Lower lobe of right lung (tissue), 2 donors: ENCODE measurements around the gene HIF1A. TPM values are rescaled to one million over a fixed set of nuclear protein-coding genes. Genes with fewer than 3 reads are reported as not detected.

Source experiments
- ATAC-seq, 2 donors: fragments of 200-7000 bp; cut with Tn5 transposase; one replicate each; pipeline ENCODE4 v1.9.1; 2020 to 2022; ENCODE audit warnings: mild to moderate bottlenecking in 2 of 2, moderate library complexity in 2 of 2
- DNase-seq: peaks from one replicate; pipeline ENCODE4 v3.0.0-alpha.2; 2020
- H3K27ac ChIP-seq: fragments of 200-600 bp; one replicate; pipeline ENCODE4 v1.8.0; 2022
- H3K27me3 ChIP-seq: fragments of 200-600 bp; one replicate; pipeline ENCODE4 v1.8.0; 2022; ENCODE audit warnings: low read depth
- H3K36me3 ChIP-seq: fragments of 200-600 bp; one replicate; pipeline ENCODE4 v1.8.0; 2022; ENCODE audit warnings: mild to moderate bottlenecking
- H3K4me1 ChIP-seq: fragments of 200-600 bp; one replicate; pipeline ENCODE4 v1.8.0; 2022
- H3K4me3 ChIP-seq: fragments of 200-600 bp; one replicate; pipeline ENCODE4 v1.8.0; 2022; ENCODE audit warnings: mild to moderate bottlenecking
- H3K9me3 ChIP-seq: fragments of 200-600 bp; one replicate; pipeline ENCODE4 v1.8.0; 2022
- intact Hi-C: fragments of 100-400 bp; cut with DNase I; formaldehyde crosslinking; loops from one replicate; pipeline ENCODE4 v1.11.0; 2022
- total RNA-seq: library from RNA; stranded (reverse); fragmentation: NEBNext Ultra II Directional; extraction: Animal tissue kit (Norgen Biotek cat#: 25700); gene quantifications from one replicate; pipeline ENCODE4 v1.2.1, GENCODE V29; 2021
- TF ChIP-seq, protein P1 (sequence below): fragments of 200-600 bp; IDR thresholded peaks from one replicate; pipeline ENCODE4 v1.8.0; 2022; ENCODE audit warnings: antibody characterized with exemption, mild to moderate bottlenecking
- donor health status: DM: no; HTN: yes; CAD: no; lungs with severe emphysema.

The HIF1A gene
- total RNA-seq, 1 donor from 2014 or later, result 68.6 TPM

DNA sequence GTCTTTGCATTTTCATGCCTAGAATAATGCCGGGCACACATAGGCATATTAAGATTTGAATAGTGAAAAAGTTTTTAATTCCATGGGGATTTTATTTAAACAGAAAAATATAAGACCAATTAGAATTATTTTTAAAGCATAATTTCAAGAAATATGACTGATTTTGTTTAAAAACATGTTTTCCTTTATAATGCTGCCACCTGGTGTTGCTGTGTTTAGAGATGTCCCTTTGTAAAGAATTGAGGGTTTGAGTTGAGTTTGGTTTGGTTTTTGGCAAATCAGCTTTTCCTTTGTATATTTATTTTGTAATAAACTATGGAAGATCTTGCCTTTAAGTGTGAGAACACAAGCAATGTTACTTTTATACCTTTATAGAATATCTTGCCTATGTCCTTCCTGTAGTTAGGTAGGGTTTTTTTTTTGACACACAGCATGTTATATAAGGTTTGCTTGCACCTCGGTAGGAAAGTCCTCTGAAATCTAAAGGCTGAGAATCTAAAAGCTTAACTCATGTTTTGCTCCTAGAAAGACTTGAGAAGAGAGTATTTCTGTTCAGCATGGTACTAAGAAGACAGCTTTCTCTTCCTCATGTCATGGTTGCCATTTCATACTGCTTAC, 35.6 kb downstream of the HIF1A start:
- H3K4me3 ChIP-seq, result no peak overlapping the region
- H3K9me3 ChIP-seq, result no peaks in the 10 kb centered on the region
- H3K36me3 ChIP-seq, result peaks cover 89% of the 10 kb centered on the region
- H3K27ac ChIP-seq, result no peak overlapping the region
- intact Hi-C loops, result loop anchor here (10.0 kb wide), 1 partner anchor 266 kb away; no protein-coding TSS in a partner anchor
- TF ChIP-seq, protein P1, sequence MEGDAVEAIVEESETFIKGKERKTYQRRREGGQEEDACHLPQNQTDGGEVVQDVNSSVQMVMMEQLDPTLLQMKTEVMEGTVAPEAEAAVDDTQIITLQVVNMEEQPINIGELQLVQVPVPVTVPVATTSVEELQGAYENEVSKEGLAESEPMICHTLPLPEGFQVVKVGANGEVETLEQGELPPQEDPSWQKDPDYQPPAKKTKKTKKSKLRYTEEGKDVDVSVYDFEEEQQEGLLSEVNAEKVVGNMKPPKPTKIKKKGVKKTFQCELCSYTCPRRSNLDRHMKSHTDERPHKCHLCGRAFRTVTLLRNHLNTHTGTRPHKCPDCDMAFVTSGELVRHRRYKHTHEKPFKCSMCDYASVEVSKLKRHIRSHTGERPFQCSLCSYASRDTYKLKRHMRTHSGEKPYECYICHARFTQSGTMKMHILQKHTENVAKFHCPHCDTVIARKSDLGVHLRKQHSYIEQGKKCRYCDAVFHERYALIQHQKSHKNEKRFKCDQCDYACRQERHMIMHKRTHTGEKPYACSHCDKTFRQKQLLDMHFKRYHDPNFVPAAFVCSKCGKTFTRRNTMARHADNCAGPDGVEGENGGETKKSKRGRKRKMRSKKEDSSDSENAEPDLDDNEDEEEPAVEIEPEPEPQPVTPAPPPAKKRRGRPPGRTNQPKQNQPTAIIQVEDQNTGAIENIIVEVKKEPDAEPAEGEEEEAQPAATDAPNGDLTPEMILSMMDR, result peak; percentile 52
- no peak for ATAC-seq
- H3K4me1 ChIP-seq, result peaks cover 4% of the 10 kb centered on the region
- no peaks in the 10 kb centered on the region for H3K27me3 ChIP-seq
- DNase-seq, result no peak

DNA sequence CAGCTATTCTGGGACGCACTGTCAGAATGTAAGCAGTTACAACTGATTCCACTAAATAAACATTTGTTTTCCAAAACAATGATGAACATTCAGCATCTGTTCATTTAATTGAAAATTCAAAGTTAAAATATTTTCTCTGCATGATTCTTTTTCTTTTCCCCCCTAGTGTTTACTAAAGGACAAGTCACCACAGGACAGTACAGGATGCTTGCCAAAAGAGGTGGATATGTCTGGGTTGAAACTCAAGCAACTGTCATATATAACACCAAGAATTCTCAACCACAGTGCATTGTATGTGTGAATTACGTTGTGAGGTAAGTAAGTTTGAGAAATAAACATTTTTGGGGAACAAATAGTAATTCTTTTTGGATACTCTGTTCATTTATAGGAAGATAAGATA, 38.7 kb downstream of the HIF1A start:
- intact Hi-C loops, result loop anchor here (10.0 kb wide), 1 partner anchor 269 kb away; no protein-coding TSS in a partner anchor
- ATAC-seq (no peak), DNase-seq (no peak)
- no peaks in the 10 kb centered on the region for H3K27me3 ChIP-seq
- H3K36me3 ChIP-seq, result peaks cover 96% of the 10 kb centered on the region
- H3K4me1 ChIP-seq, result peaks cover 4% of the 10 kb centered on the region
- H3K4me3 ChIP-seq, result no peak overlapping the region
- H3K9me3 ChIP-seq, result no peaks in the 10 kb centered on the region
- TF ChIP-seq, protein P1, result no peak
- no peak overlapping the region for H3K27ac ChIP-seq

DNA sequence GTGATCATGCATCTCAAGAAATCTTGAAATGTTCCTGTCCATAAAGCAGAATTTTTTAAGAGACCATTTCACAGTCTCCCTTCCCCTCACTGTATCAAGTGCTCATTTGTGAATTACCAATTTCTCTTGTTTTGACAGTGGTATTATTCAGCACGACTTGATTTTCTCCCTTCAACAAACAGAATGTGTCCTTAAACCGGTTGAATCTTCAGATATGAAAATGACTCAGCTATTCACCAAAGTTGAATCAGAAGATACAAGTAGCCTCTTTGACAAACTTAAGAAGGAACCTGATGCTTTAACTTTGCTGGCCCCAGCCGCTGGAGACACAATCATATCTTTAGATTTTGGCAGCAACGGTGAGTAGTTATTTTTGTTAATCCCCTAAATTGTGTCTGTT, 41.4 kb downstream of the HIF1A start:
- Histone ChIP-seq H3K9me3 (no peaks in the 10 kb centered on the region), H3K27me3 (no peaks in the 10 kb centered on the region), H3K4me1 (no peaks in the 10 kb centered on the region), H3K4me3 (no peak overlapping the region), H3K36me3 (peaks cover 99% of the 10 kb centered on the region), H3K27ac (no peak overlapping the region)
- no peak for ATAC-seq
- TF ChIP-seq, protein P1, result no peak
- no peak for DNase-seq
- intact Hi-C loops, result loop anchor here (10.0 kb wide), 1 partner anchor 272 kb away; no protein-coding TSS in a partner anchor

DNA sequence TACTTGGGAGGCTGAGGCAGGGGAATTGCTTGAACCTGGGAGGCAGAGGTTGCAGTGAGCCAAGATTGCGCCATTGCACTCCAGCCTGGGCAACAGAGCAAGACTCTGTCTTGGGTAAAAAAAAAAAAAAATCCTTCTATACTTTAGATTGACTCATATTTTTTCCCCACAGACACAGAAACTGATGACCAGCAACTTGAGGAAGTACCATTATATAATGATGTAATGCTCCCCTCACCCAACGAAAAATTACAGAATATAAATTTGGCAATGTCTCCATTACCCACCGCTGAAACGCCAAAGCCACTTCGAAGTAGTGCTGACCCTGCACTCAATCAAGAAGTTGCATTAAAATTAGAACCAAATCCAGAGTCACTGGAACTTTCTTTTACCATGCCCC, 42.6 kb downstream of the HIF1A start:
- Histone ChIP-seq H3K9me3 (no peaks in the 10 kb centered on the region), H3K27ac (no peak overlapping the region), H3K4me1 (no peaks in the 10 kb centered on the region), H3K27me3 (no peaks in the 10 kb centered on the region), H3K4me3 (no peak overlapping the region), H3K36me3 (peaks cover 99% of the 10 kb centered on the region)
- TF ChIP-seq, protein P1, result no peak
- intact Hi-C loops, result loop anchor here (10.0 kb wide), 1 partner anchor 273 kb away; no protein-coding TSS in a partner anchor
- ATAC-seq (no peak), DNase-seq (no peak)

DNA sequence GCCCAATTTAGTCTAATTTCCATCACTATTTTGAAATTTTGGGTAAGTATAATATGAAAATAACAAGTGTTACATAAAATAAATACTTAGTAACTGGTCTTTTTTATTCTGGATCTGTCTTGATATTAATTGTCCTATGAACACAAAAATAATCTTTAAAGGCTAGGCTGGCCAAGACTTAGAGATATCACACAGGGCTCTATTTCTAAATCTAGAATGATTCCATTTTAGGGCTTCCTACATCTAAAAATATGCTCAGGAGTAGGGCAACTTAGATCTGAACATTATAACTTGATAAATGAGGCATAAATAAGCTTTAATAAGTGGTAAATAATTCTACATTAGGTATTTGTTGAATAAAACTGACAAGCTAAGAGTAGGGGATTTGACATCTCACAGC, 43.8 kb downstream of the HIF1A start:
- no peak overlapping the region for H3K4me3 ChIP-seq
- TF ChIP-seq, protein P1, result no peak
- H3K27me3 ChIP-seq, result no peaks in the 10 kb centered on the region
- no peak overlapping the region for H3K27ac ChIP-seq
- no peaks in the 10 kb centered on the region for H3K4me1 ChIP-seq
- no peak for ATAC-seq
- H3K36me3 ChIP-seq, result peaks cover 99% of the 10 kb centered on the region
- no peaks in the 10 kb centered on the region for H3K9me3 ChIP-seq
- intact Hi-C loops, result loop anchor here (10.0 kb wide), 1 partner anchor 274 kb away; no protein-coding TSS in a partner anchor
- DNase-seq, result no peak
